Measurements from ENCODE around the gene ADAMTS13. TPM values are rescaled to one million over a fixed set of nuclear protein-coding genes. Genes with fewer than 3 reads are reported as not detected.

Gene ADAMTS13
- total RNA-seq, 1 donor from 2014 or later: 4.2 TPM

Other genes starting within 250 kb of the ADAMTS13 start
- not detected for gene OBP2B, start 213.1 kb upstream of the ADAMTS13 start, total RNA-seq
- 1.4 TPM for gene ABO, start 147.2 kb upstream of the ADAMTS13 start, total RNA-seq
- gene SURF6, start 86.2 kb upstream of the ADAMTS13 start, total RNA-seq: 18.9 TPM
- 29.4 TPM for gene MED22, start 74.2 kb upstream of the ADAMTS13 start, total RNA-seq
- 1,430 TPM for gene RPL7A, start 74.1 kb upstream of the ADAMTS13 start, total RNA-seq
- gene SURF1, start 65.9 kb upstream of the ADAMTS13 start, total RNA-seq: 23.6 TPM
- gene SURF2, start 65.8 kb upstream of the ADAMTS13 start, total RNA-seq: 4.1 TPM
- gene SURF4, start 46.3 kb upstream of the ADAMTS13 start, total RNA-seq: 160 TPM
- gene STKLD1, start 46.0 kb upstream of the ADAMTS13 start, total RNA-seq: 0.41 TPM
- gene REXO4, start 4.4 kb upstream of the ADAMTS13 start, total RNA-seq: 19.0 TPM
- gene CACFD1, start 37.6 kb downstream of the ADAMTS13 start, total RNA-seq: 6.8 TPM
- gene SLC2A6, start 56.7 kb downstream of the ADAMTS13 start, total RNA-seq: 0.92 TPM
- 18.3 TPM for gene MYMK, start 102.6 kb downstream of the ADAMTS13 start, total RNA-seq
- 4.3 TPM for gene ADAMTSL2, start 112.3 kb downstream of the ADAMTS13 start, total RNA-seq
- not detected for gene FAM163B, start 187.0 kb downstream of the ADAMTS13 start, total RNA-seq
- gene DBH, start 214.0 kb downstream of the ADAMTS13 start, total RNA-seq: 0.10 TPM